NCI-H2227 (cell line): Measurements from ENCODE around the gene CENPT.
"Not testable (repeated sequence)": the region's sequence is repeated elsewhere in the genome, so short reads cannot be mapped to it uniquely, and the experiment has no call there.

Experiments
- DNase-seq: peaks from one replicate; lab custom pipeline; 2025; ENCODE audit not compliant: unreplicated experiment; lab: John Stamatoyannopoulos, UW

CENPT gene

GRCh38 chr16:67877064-67877463 is 29.6 kb upstream of the CENPT start:
- DNase-seq, result no peak

GRCh38 chr16:67874372-67874771 is 26.9 kb upstream of the CENPT start:
- no peak for DNase-seq

GRCh38 chr16:67873435-67874370 is 26.2 kb upstream of the CENPT start:
- no peak for DNase-seq

GRCh38 chr16:67872631-67873434 is 25.3 kb upstream of the CENPT start, which contains the start of gene EDC4:
Gene EDC4, plus strand, starts transcription at chr16:67873052. Its CDS starts 210 bp downstream, at chr16:67873262.
- DNase-seq, result peak; percentile 76

- DNase-seq, result no peak
Measured at GRCh38 chr16:67872131-67872630, 24.7 kb upstream of the CENPT start.

- no peak for DNase-seq
Measured at GRCh38 chr16:67871256-67871655, 23.8 kb upstream of the CENPT start.

- DNase-seq, result no peak
Measured at GRCh38 chr16:67869653-67870052, 22.2 kb upstream of the CENPT start.

GRCh38 chr16:67868290-67868689 is 20.8 kb upstream of the CENPT start:
- DNase-seq, result no peak

GRCh38 chr16:67865318-67865717 is 17.8 kb upstream of the CENPT start:
- no peak for DNase-seq

- no peak for DNase-seq
Measured at GRCh38 chr16:67864594-67864993, 17.1 kb upstream of the CENPT start.

GRCh38 chr16:67864044-67864443 is 16.6 kb upstream of the CENPT start:
- not testable (repeated sequence) for DNase-seq

- no peak for DNase-seq
Measured at GRCh38 chr16:67862623-67863583, 15.4 kb upstream of the CENPT start.

GRCh38 chr16:67861877-67862276 is 14.4 kb upstream of the CENPT start:
- DNase-seq, result no peak

GRCh38 chr16:67860589-67861398 is 13.3 kb upstream of the CENPT start:
- no peak for DNase-seq

GRCh38 chr16:67858500-67858899 is 11.0 kb upstream of the CENPT start:
- DNase-seq, result no peak

- no peak for DNase-seq
Measured at GRCh38 chr16:67857547-67858233, 10.2 kb upstream of the CENPT start.

GRCh38 chr16:67856927-67857546 is 9.5 kb upstream of the CENPT start:
- no peak for DNase-seq

GRCh38 chr16:67855789-67856188 is 8.3 kb upstream of the CENPT start:
- no peak for DNase-seq

- no peak for DNase-seq
Measured at GRCh38 chr16:67853670-67854069, 6.2 kb upstream of the CENPT start.
